ENCODE measurements around the gene DYNLT1.
"Not testable (repeated sequence)": the region's sequence is repeated elsewhere in the genome, so short reads cannot be mapped to it uniquely, and the experiment has no call there.

The DYNLT1 gene

GRCh38 chr6:158624684-158625682, 19.6 kb downstream of the DYNLT1 start:
- no peak for DNase-seq (ENCODE audit: low read depth, low spot score)

- DNase-seq (ENCODE audit: low read depth, low spot score) = no peak
Measured at GRCh38 chr6:158622545-158623190, 21.9 kb downstream of the DYNLT1 start.

GRCh38 chr6:158621694-158622544, 22.6 kb downstream of the DYNLT1 start:
- no peak for DNase-seq (ENCODE audit: low read depth, low spot score)

GRCh38 chr6:158620963-158621693, 23.4 kb downstream of the DYNLT1 start:
- no peak for DNase-seq (ENCODE audit: low read depth, low spot score)

GRCh38 chr6:158619922-158620801, 24.4 kb downstream of the DYNLT1 start:
- no peak for DNase-seq (ENCODE audit: low read depth, low spot score)

GRCh38 chr6:158618289-158618688, 26.3 kb downstream of the DYNLT1 start:
- not testable (repeated sequence) for DNase-seq (ENCODE audit: low read depth, low spot score)

GRCh38 chr6:158614606-158615005, 29.9 kb downstream of the DYNLT1 start:
- not testable (repeated sequence) for DNase-seq (ENCODE audit: low read depth, low spot score)

- no peak for DNase-seq (ENCODE audit: low read depth, low spot score)
Measured at GRCh38 chr6:158611541-158612370, 32.8 kb downstream of the DYNLT1 start.

- no peak for DNase-seq (ENCODE audit: low read depth, low spot score)
Measured at GRCh38 chr6:158611039-158611438, 33.5 kb downstream of the DYNLT1 start.

GRCh38 chr6:158610319-158610968, 34.1 kb downstream of the DYNLT1 start:
- no peak for DNase-seq (ENCODE audit: low read depth, low spot score)

- no peak for DNase-seq (ENCODE audit: low read depth, low spot score)
Measured at GRCh38 chr6:158609455-158610155, 34.9 kb downstream of the DYNLT1 start.

- no peak for DNase-seq (ENCODE audit: low read depth, low spot score)
Measured at GRCh38 chr6:158608221-158608620, 36.3 kb downstream of the DYNLT1 start.

GRCh38 chr6:158607411-158608170, 37.0 kb downstream of the DYNLT1 start:
- no peak for DNase-seq (ENCODE audit: low read depth, low spot score)

- DNase-seq (ENCODE audit: low read depth, low spot score) = no peak
Measured at GRCh38 chr6:158606935-158607334, 37.6 kb downstream of the DYNLT1 start.

GRCh38 chr6:158606011-158606410, 38.5 kb downstream of the DYNLT1 start:
- DNase-seq (ENCODE audit: low read depth, low spot score) = not testable (repeated sequence)

GRCh38 chr6:158605266-158605878, 39.2 kb downstream of the DYNLT1 start:
- DNase-seq (ENCODE audit: low read depth, low spot score) = no peak

GRCh38 chr6:158604048-158604406, 40.5 kb downstream of the DYNLT1 start:
- no peak for DNase-seq (ENCODE audit: low read depth, low spot score)

All from activated naive CD8-positive, alpha-beta T cell treated with anti-CD3 and anti-CD28 coated beads, Interleukin-2, amount 50 U/mL, for 16 hours (primary cell).